MCF 10A (cell line): ENCODE measurements around the gene TNFSF11. TPM values are rescaled to one million over a fixed set of nuclear protein-coding genes. Genes with fewer than 3 reads are reported as not detected.

Experiments used
- BruUV-seq: library from RNA; stranded (reverse); fragments of 400-500 nt; replicated peaks from 2 replicates; lab custom pipeline; 2021; lab: Mats Ljungman, UMichigan
- CTCF ChIA-PET: fragments of 300-600 bp; sonication (Branson Sonifier 250); formaldehyde crosslinking; extraction: SDS; loops from one replicate; lab custom pipeline; 2021; ENCODE audit warnings: antibody characterized with exemption, inconsistent platforms; lab: Yijun Ruan, JAX
- POLR2A ChIA-PET: fragments of 300-600, 350-650 bp; sonication (Branson Sonifier 250); formaldehyde crosslinking; extraction: SDS; loops from one replicate; lab custom pipeline; 2020; ENCODE audit warnings: antibody characterized with exemption, inconsistent platforms; lab: Yijun Ruan, JAX
- DNase-seq: peaks from one replicate; pipeline ENCODE4 v3.0.0-alpha.2; 2018; ENCODE audit not compliant: unreplicated experiment
- H3K27ac Mint-ChIP-seq: one replicate; pipeline ENCODE4 v1.8.0; 2022; ENCODE audit warnings: mild to moderate bottlenecking, low read depth, mixed read lengths; ENCODE audit not compliant: unreplicated experiment
- H3K27me3 Mint-ChIP-seq: one replicate; pipeline ENCODE4 v1.8.0; 2022; ENCODE audit warnings: mixed read lengths; ENCODE audit not compliant: insufficient read depth, unreplicated experiment
- H3K36me3 Mint-ChIP-seq: one replicate; pipeline ENCODE4 v1.8.0; 2022; ENCODE audit warnings: mild to moderate bottlenecking, moderate library complexity, mixed read lengths; ENCODE audit not compliant: insufficient read depth, unreplicated experiment
- H3K4me1 Mint-ChIP-seq: one replicate; pipeline ENCODE4 v1.8.0; 2022; ENCODE audit warnings: mixed read lengths; ENCODE audit not compliant: insufficient read depth, unreplicated experiment
- H3K4me3 Mint-ChIP-seq: one replicate; pipeline ENCODE4 v1.8.0; 2022; ENCODE audit warnings: mild to moderate bottlenecking, moderate library complexity, mixed read lengths; ENCODE audit not compliant: unreplicated experiment
- H3K9me3 Mint-ChIP-seq: one replicate; pipeline ENCODE4 v1.8.0; 2022; ENCODE audit warnings: mixed read lengths; ENCODE audit not compliant: unreplicated experiment
- intact Hi-C: fragments of 100-400 bp; cut with micrococcal nuclease; formaldehyde crosslinking; loops from 2 replicates; pipeline ENCODE4 v1.14.1; 2022
- total RNA-seq: library from RNA; stranded (reverse); gene quantifications from 2 replicates; pipeline ENCODE4 v1.2.3, GENCODE V29; 2022
- TF ChIP-seq, protein P1 (sequence below): fragments of 200-600 bp; IDR thresholded peaks from one replicate; pipeline ENCODE4 v1.8.0; 2022; ENCODE audit warnings: antibody characterized with exemption, mild to moderate bottlenecking; ENCODE audit not compliant: unreplicated experiment

The TNFSF11 gene
- total RNA-seq, 1 experiment from 2014 or later, result not detected

- TF ChIP-seq, protein P1, sequence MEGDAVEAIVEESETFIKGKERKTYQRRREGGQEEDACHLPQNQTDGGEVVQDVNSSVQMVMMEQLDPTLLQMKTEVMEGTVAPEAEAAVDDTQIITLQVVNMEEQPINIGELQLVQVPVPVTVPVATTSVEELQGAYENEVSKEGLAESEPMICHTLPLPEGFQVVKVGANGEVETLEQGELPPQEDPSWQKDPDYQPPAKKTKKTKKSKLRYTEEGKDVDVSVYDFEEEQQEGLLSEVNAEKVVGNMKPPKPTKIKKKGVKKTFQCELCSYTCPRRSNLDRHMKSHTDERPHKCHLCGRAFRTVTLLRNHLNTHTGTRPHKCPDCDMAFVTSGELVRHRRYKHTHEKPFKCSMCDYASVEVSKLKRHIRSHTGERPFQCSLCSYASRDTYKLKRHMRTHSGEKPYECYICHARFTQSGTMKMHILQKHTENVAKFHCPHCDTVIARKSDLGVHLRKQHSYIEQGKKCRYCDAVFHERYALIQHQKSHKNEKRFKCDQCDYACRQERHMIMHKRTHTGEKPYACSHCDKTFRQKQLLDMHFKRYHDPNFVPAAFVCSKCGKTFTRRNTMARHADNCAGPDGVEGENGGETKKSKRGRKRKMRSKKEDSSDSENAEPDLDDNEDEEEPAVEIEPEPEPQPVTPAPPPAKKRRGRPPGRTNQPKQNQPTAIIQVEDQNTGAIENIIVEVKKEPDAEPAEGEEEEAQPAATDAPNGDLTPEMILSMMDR, result no peak
- DNase-seq, result no peak
- no peaks in the 10 kb centered on the region for H3K9me3 Mint-ChIP-seq
- ChIA-PET POLR2A (no interaction called here), CTCF (no interaction called here)
- intact Hi-C loops, result no loop called here
- H3K27ac Mint-ChIP-seq, result no peak overlapping the region
- peaks cover 7% of the 10 kb centered on the region for H3K36me3 Mint-ChIP-seq
- no TSS peak for BruUV-seq
- no peaks in the 10 kb centered on the region for H3K27me3 Mint-ChIP-seq
- no peak overlapping the region for H3K4me3 Mint-ChIP-seq
- H3K4me1 Mint-ChIP-seq, result peaks cover 7% of the 10 kb centered on the region
These were observed 35.0 kb upstream of the TNFSF11 start for GRCh38 chr13:42538996-42539395.

DNA sequence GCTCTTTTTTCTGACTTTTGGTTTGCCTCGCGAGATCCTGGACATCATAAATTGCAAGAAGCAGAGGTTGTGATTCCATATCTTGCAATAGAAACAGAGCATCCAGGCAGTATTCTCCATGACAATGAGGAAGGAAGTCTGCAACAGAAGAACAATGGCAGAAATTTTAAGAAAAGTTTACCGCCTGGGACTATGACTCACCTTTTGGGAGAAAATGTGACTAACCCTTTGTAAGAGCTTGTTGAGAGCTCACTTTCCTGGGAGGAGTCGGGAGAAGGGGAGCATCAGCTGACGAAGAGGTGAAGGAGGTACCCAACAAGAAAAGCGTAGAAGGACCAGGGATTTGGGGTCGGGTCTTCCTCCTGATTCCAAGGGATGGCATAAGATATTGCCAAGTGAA lies 34.3 kb upstream of the TNFSF11 start:
- intact Hi-C loops, result no loop called here
- DNase-seq, result peak; percentile 77
- ChIA-PET CTCF (no interaction called here), POLR2A (no interaction called here)
- H3K27ac Mint-ChIP-seq, result no peak overlapping the region
- BruUV-seq, result no TSS peak
- H3K4me1 Mint-ChIP-seq, result peaks cover 13% of the 10 kb centered on the region
- peaks cover 7% of the 10 kb centered on the region for H3K36me3 Mint-ChIP-seq
- no peaks in the 10 kb centered on the region for H3K27me3 Mint-ChIP-seq
- H3K4me3 Mint-ChIP-seq, result no peak overlapping the region
- TF ChIP-seq, protein P1, result no peak
- no peaks in the 10 kb centered on the region for H3K9me3 Mint-ChIP-seq

DNA sequence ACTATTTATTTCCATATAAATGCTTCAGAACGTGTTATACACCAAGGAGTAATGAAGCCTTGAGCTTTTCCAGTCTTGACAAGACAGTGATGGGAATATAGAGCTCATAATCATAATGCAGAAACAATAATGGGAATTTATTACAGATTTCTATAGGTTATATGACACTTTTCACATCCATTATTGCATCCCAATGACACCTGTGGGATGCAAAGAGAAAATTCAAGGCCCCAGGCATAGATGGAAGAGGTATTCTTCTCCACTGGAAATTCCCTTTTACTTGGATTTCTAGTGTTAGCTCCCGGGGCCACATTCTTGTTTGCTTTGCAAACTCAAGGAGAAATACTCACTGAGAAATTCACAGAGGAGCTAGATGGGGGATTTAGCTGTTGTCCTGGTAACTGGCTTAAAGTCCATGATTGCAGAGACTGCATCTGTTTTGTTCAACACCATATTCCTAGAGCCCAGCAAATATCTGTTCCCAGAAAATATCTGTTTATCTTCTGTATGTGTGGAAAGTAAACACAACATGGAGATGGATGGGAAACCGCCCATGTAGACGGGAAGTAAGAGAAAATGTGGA lies 30.6 kb upstream of the TNFSF11 start:
- BruUV-seq, result no TSS peak
- no peaks in the 10 kb centered on the region for H3K27me3 Mint-ChIP-seq
- no peak overlapping the region for H3K4me3 Mint-ChIP-seq
- H3K4me1 Mint-ChIP-seq, result peaks cover 13% of the 10 kb centered on the region
- ChIA-PET POLR2A (no interaction called here), CTCF (interaction anchor here (1.6 kb wide), 1 partner anchor 22 kb away, joined by 3 read pairs; no protein-coding TSS in a partner anchor)
- H3K36me3 Mint-ChIP-seq, result no peaks in the 10 kb centered on the region
- no peak overlapping the region for H3K27ac Mint-ChIP-seq
- intact Hi-C loops, result no loop called here
- DNase-seq, result no peak
- H3K9me3 Mint-ChIP-seq, result no peaks in the 10 kb centered on the region
- TF ChIP-seq, protein P1, result no peak

GRCh38 chr13:42544246-42544926 lies 29.6 kb upstream of the TNFSF11 start:
- Mint-ChIP-seq H3K27me3 (no peaks in the 10 kb centered on the region), H3K9me3 (no peaks in the 10 kb centered on the region), H3K4me1 (peaks cover 12% of the 10 kb centered on the region), H3K36me3 (no peaks in the 10 kb centered on the region), H3K4me3 (no peak overlapping the region), H3K27ac (no peak overlapping the region)
- intact Hi-C loops, result no loop called here
- TF ChIP-seq, protein P1, result no peak
- BruUV-seq, result no TSS peak
- CTCF ChIA-PET, result interaction anchor here (1.6 kb wide), 1 partner anchor 20 kb away, joined by 3 read pairs; no protein-coding TSS in a partner anchor
- POLR2A ChIA-PET, result no interaction called here
- DNase-seq, result no peak
